NCI-H69 (cell line): ENCODE measurements around the gene DEDD.

Source experiments
- DNase-seq: peaks from one replicate; lab custom pipeline; 2025; lab: John Stamatoyannopoulos, UW

Gene DEDD, protein sequence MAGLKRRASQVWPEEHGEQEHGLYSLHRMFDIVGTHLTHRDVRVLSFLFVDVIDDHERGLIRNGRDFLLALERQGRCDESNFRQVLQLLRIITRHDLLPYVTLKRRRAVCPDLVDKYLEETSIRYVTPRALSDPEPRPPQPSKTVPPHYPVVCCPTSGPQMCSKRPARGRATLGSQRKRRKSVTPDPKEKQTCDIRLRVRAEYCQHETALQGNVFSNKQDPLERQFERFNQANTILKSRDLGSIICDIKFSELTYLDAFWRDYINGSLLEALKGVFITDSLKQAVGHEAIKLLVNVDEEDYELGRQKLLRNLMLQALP

DNA sequence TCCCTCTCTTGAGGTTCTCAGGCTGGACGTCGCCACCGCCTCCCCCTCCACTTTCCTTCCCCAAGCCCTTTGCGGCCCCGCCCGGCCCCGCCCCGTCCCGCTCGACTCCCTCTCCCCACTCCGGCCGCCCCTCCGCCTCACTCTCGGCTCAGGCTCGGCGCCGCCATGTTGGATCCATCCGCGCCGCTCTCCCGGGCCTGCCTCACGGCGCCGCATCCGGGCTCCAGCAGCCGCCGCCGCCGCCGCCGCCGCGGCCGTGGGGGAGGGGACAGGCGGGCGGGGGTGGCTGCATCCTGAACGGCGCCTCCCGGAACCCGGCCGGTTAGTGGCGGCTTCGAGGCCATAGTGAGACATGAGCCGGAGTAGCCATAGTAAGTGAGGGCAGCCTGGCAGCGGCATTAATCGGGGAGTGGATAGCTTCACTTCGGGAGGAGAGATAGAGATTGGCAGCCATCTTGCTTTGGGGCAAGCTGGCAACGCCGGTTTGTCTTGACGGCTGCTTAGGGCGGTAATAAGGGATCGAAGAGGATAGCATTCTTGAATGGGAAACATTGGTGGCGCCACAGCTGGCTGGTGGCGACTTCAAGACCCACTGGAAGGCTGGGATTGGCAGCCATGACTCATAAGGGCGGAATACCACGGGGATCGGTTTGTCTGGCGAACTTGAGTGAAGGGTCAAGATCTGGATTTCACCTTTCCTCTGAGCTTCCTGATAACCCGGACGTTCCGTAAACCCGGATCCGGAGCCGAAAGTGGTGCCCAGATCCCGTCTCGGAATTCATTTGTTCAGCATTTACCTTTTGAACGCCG, at the start of gene DEDD:
Gene DEDD (minus strand): TSS at position 258 of the 810 bp plus-strand sequence. CDS start 8,205 bp downstream, outside the sequence.
- peak; percentile 98 for DNase-seq

DNA sequence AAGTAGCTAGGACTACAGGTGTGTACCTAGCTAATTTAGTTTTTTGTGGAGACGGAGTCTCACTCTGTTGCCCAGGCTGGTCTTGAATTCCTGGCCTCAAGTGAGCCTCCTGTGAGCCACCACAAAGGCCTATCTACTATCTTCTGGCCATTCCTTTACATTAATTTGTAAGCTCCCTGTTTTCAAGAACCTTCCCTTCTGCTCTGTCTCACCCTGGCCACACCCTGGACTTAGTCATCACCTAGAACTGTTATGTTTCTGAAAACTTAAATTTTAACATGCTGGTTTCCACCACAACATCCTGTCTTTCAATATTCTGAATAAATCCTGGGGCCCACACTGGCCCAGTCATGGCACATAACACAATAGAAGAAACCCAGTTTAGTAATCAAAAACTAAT, 49.7 kb upstream of the DEDD start:
- DNase-seq: no peak

DNA sequence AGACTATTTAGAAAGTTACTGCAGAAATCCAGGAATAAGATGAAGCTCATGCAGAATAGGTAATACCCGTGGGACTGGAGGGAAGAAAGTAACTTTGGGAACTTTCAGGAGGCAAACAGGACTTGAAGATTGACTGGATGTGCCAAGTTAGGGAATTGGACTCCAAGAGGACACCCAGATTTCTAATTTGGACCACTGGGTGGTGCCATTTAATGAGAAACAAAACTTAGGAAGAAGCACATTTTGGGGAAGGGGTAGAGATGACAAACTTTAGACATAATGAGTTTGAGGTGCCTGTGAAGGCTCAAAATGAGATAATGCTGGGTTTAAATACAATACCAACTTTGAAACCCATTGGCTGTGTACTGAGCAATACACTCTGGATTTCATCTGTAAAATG, 48.2 kb upstream of the DEDD start:
- peak; percentile 47 for DNase-seq

DNA sequence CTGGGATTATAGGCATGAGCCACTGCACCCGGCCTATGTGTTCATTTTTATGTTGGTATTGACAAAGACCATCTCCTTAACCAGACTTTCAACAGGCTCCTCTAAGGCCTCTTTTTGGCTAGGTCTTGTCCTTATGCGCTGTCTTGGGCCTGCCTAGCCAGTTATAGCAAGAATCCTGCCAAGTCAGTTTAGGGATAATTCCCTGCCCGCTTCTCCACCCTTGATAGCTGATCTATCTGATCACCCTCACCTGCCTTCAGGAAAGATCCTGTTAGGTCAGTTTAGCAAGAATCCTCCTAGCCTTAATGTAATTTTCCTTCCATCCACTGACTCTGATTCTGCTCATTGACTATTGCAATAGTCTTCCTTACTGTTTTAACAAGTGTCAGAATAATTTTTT, 47.2 kb upstream of the DEDD start:
- DNase-seq: no peak

DNA sequence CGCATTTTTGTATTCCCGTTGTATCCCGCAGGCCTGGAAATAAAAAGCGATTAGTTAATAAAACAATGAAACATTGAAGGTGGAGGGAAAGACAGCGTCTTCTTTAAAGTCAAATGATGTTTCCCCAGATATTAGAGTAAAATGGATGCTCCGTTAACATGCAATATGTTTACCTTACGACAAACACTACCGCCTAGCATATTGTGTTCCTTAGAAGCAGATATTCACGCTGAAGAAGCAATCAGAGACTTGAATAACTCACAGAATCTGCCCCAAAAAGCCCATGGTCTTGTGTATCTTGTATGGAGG, 45.4 kb upstream of the DEDD start:
- no peak for DNase-seq

DNA sequence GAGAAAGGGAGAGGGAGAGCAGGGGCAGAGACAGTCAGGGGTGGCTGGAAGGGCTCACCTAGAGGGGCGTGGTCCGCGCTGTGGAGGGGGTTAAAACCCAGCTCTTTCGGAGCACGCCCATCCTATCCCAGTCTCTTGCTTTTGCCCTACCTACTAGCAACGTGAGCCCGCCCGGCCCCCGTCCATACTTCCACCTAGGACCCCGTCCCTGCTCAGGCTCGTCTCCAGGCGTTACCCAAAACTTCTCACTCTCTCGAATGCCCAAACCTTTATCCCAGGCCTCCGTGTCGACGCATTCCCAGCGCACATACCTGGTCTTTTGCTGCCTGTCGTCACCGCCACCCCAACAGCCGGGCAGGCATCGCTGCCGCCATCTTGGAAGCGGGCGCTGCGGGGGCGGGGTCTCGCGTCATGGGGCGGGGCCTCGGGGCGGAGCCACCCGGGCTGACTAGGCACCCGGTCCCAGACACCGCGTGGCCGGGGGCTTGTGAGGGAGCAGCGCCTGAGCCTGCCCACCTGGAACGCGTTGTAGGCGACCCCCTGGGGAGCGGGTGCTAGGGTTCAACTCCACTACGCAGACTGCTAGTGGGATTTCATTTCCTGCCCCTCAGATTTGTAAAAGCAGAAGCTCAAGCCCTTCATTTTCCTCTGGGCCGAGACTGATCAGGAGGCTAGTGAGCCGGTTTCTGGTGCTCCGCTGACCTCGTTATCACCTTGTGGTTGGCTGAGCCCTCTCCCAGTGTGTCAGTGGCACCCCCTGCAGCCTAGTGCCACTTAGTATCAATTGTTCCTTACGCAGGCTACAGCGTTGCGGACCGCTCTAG, 44.9 kb upstream of the DEDD start, which contains the start of gene B4GALT3:
Gene B4GALT3 (minus strand): TSS at position 396 of the 824 bp plus-strand sequence. CDS start 1,447 bp downstream, outside the sequence.
- peak; percentile 95 for DNase-seq

DNA sequence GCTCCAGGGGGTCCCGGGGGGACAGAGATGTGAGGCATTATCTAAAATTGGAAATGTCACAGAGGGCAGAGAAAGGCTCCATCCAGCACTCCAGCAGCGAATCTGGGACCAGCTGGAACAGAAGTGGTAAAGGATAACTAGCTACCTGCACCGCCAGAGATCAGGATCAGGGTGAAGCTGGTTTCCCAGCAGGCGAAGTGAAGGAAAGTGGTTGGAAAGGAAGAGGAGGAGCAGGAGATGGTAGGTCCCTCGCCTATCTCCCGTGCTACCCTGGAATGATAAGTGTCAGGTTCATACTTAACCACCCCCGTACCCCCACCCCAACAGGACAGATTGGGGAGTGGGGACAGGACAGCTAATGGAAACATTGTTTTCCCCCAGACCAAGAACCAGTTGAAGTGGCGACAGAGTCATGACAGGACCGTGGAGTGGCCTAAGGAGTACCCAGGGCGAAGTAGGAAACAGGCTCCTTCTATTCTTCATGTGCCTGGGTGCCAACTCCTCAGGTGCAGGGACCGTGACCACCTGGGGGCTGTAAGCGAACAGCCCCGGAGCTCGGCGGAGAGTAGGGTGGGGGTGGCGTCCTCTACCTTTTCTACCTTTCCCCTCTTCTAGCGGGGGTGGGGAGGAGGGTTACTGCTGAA, 44.1 kb upstream of the DEDD start:
- no peak for DNase-seq

DNA sequence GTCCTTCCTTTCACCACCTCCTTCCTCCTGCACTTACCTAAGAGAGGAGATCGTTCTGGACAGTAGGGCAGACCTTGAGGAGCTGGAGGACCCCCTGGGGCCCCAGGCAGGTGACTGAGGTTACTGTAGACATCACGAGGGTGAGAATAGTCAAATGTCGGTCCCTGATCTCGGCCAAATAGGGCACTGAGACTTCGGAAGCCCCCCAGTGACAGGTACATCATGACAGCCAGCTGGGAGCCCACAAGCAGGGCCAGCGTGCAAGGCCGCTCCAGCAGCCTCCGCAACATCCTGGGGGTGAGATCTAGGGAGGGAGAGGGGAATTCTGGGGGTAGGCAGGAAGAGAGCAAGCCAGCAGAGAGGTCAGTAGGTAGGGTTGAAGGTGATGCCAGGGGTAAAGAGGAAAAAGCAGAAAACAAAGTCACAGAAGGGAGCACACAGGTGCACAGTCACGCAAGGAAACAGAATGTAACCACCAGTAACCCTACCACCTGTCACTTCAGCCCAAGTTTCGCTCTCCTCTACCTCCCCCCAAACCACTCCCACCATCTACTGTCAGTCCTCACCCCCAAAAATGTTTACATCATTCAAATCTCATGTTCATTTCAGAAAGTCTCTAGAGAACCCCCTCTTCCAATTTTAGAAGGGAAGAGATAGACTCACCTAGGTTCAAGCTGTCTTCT, 43.4 kb upstream of the DEDD start:
- DNase-seq: no peak

DNA sequence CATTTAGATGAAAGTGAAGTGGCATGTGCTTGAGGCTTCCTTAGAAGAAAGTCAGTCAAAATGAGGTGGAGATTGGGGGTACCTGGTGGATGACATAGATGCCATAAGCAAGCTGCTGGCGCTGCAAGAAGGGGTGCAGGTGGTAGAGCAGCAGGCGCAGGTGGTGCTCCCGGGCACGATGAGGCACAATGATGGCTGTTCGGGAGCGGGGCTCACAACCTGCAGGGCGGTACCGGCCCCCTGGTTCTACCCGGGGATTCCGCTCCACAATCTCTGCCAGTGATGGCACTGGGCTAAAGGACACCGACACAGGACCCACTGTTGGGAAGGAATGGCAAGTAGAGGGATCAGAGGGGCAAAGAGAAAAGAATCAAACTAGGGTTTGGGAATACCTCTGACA, 42.4 kb upstream of the DEDD start:
- DNase-seq: no peak

DNA sequence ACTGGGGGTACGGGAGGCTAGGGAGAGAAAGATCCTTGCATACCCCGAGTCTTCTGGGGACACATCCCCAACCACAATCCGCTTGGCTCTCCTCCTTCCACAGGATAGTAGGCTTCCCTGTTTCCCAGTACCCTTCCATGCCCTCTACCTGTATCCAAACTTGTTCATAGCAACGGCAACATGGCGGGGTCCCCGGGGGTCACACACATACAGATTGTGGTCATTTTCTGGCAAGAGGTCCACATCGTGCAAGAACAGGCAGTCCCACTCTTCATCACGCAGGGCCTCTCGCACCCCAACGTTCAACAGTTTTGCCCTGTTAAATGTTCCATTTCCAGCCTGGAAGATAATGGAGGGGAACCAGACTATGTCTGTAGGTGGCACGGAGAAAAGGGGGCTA, 41.2 kb upstream of the DEDD start:
- no peak for DNase-seq

DNA sequence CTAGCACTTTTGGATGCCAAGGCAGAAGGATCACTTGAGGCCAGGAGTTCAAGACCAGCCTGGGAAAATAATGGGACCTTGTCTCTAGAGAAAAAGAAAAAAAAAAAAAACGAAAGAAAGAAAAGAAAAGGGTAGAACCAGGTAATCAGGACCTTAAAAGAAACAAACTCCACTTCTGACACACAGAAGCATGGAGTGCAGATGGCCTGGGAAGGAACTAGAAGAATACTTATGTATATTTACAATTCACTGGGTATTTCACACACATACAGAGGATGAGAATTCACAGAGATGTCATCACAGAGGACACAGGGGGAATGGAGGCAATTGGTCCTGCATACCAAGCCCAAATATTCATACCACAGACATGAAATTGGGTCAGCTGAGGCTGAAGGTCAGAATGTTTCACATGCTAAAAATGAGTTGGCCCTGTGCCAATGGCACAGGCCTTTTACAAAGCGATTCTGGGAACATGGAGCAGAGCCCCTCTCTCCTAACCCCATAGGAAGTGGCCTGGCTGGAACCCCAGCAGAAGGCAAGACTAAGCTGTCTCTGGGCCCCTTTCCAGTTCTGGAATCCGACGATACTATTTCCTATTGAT, 40.4 kb upstream of the DEDD start:
- DNase-seq: no peak

DNA sequence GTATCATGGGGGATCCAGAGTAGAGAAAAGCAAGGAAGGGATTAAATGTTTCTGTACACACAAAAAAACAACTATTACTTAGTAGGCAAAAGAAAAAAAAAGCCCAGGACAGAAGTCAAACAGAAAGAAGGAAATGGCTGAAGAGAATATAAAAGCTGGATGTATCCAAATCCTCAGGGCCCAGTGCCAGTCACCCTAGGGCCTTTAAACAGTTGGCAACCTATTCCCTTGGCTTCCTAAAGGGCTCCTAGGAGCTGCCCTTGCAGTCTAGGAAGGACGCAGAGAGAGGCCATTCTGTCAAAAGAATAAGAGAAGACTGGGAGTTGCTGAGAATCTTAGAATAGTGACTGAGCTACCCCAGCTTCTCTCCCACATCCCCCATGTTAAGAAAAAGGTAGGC, 39.9 kb upstream of the DEDD start:
- DNase-seq: no peak

DNA sequence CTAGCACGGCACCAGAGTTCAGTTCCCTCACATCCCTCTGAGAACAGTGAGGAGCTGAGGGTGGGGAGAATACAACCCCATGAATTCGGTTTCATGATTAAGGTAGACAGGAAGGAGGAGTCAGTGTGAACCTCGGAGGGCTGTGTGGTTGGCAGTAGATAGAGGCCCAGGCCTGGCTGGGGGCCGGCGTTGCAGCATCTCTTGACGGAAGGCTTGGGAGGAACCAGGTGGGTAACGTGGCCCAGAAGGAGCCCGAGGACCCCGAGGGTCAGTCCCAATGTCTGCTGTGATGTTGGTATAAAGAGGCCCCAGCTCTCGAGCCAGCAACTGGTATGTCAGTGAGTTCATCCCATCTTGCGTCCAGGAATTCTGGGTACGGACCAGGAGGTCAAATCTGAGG, 39.2 kb upstream of the DEDD start:
- DNase-seq: no peak

DNA sequence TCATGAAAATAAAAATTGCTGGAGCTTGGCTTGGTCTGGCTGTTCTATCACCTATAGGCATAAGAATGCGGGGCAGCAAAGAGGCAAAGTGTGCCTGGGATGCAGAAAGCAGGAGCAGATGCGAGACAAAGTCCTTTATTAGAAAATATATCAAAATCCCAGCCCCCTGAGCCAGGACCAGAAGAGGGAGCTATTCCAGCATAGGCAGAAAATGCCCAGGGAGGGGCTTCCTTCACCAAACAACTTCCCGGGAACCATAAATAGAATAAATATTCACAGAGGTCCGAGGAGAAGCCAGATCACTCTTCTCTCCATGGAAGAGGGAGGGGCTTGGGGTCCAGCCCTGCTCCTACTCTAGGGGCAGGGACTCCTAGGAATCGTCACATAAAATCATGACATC, 38.7 kb upstream of the DEDD start:
- DNase-seq: no peak

DNA sequence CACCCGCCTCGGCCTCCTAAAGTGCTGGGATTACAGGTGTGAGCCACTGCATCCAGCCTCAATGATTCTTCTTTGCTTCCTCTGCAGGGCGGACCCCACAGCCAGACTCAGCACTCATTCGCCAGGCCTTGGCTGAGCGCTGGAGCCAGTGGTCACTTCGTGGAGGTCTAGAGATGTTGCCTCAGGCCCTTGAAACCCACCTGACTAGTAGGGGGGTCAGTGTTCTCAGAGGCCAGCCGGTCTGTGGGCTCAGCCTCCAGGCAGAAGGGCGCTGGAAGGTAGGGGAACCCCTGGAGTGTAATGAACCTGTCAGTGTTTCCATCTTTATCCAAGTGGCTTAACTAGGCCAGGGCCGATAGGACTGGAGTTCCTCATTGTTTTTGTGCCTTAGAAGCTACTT, 36.4 kb upstream of the DEDD start:
- no peak for DNase-seq

DNA sequence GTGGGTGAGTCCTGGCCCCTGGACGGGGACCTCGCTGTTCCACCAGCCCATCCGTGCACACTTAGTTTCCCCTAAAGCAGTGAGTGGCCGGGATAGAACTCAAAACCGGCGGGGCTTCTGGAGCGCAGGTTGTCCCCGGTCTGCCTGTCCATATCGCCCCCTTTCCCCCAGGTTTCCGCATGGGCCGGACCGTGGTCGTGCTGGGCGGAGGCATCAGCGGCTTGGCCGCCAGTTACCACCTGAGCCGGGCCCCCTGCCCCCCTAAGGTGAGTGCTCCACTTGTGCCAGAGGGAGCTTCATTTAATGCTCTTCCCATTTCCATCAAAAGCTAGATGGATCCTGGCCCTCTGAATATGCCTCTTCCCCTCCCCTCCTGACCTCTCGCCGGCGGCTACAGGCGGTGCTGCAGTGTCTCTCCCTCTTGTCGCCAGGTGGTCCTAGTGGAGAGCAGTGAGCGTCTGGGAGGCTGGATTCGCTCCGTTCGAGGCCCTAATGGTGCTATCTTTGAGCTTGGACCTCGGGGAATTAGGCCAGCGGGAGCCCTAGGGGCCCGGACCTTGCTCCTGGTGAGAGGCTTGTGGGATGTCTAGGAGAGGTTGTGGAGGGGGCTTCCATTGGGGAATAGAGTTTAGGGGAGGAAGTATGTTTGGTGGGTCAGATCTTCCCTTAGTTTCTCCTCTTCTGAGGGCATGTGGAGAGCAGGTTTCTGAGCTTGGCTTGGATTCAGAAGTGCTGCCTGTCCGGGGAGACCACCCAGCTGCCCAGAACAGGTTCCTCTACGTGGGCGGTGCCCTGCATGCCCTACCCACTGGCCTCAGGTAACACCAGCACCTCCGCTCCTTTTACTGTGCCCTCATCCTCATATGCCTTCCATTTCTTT, 34.4 kb upstream of the DEDD start:
- DNase-seq: peak; percentile 63

DNA sequence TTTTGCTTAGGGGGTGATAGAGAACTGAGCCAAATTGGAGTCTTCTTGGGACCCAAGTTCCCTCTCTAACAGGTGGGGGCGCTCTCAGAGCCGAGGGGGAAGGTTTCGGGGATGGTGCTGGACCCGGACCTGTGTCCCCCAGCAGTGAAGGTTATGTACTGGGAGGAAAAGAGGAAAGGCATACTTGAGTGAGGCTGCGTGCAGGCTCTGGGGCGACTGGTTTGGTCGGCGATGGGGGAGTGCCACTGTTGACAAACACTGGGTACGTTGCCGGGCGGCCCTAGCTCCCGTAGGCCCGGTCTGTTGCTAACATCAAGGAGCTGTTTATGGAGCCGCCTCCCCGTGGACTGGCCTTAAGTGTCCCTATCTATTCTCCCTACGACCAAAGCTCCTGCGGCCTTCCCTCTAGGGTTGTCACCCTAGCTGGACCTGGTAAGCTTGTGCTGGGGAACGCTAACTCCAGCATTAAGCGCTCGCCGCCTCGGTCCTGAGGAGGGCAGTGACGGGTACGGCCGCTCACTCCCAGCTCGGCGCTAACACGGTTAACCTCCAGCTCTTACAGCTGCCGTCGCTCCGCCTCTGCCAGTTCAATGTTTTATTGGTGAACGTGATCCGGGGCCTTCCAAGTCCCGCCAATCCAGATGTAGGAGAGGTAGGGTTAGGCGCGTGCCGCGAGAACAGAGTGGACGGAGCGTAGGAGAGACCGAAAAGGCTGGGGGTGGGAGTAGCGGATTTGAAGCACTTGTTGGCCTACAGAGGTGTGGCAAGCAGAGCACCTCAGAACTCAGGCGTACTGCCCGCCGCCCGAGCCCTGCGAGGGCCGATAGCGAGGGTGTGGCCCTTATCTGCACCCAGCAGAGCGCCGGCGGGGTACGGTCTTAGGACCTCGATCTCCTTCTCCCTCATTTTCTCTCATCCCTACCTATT, 33.5 kb upstream of the DEDD start, which contains the start of gene PPOX:
Gene PPOX (plus strand): TSS at position 685 of the 927 bp plus-strand sequence. CDS start 422 bp downstream, outside the sequence.
- peak; percentile 99 for DNase-seq

DNA sequence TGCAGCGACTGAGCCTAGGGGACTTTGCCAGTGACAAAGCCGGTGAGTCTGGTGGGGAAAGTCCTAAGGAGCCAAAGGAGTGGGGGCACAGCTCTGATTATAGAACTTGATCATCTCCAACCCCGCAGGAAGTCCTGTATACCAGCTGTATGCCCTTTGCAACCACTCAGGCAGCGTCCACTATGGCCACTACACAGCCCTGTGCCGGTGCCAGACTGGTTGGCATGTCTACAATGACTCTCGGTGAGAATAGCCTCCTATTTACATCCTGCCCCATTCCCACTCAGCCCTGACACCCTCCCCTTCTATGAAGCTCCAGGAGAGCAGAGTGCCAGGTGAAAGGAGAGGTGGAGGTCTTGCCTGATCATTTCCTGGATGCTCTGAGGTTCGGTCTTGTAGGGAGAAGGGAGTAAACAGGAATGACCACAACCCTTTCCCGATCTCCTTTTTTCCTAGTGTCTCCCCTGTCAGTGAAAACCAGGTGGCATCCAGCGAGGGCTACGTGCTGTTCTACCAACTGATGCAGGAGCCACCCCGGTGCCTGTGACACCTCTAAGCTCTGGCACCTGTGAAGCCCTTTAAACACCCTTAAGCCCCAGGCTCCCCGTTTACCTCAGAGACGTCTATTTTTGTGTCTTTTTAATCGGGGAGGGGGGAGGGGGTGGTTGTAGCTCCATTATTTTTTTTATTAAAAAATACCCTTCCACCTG, 32.6 kb upstream of the DEDD start:
- no peak for DNase-seq
